WTC11 (cell line): ENCODE measurements around the gene NLRC5. TPM values are rescaled to one million over a fixed set of nuclear protein-coding genes. Genes with fewer than 3 reads are reported as not detected.
"Not testable (repeated sequence)": the region's sequence is repeated elsewhere in the genome, so short reads cannot be mapped to it uniquely, and the experiment has no call there.

Source experiments
- ATAC-seq: fragments of 200-7000 bp; cut with Tn5 transposase; 2 replicates; pipeline ENCODE4 v1.10.0; 2021; ENCODE audit warnings: mild to moderate bottlenecking, moderate library complexity
- CTCF ChIA-PET: fragments of 300-600 bp; sonication (Branson Sonifier 250); formaldehyde crosslinking; loops from one replicate; lab custom pipeline; 2021; ENCODE audit warnings: antibody characterized with exemption; lab: Charles Lee
- POLR2A ChIA-PET: fragments of 350-600 bp; sonication (Branson Sonifier 250); formaldehyde crosslinking; loops from one replicate; lab custom pipeline; 2021; ENCODE audit warnings: antibody characterized with exemption; lab: Charles Lee
- DNase-seq: peaks from one replicate; pipeline ENCODE4 v3.0.0; 2021; ENCODE audit warnings: low spot score
- H3K27ac Mint-ChIP-seq: 2 replicates; pipeline ENCODE4 v1.8.0; 2021; ENCODE audit warnings: mixed read lengths
- H3K27me3 Mint-ChIP-seq: 2 replicates; pipeline ENCODE4 v1.8.0; 2021; ENCODE audit warnings: low read depth, mild to moderate bottlenecking, moderate library complexity, mixed read lengths
- H3K36me3 Mint-ChIP-seq: 2 replicates; pipeline ENCODE4 v1.8.0; 2021; ENCODE audit warnings: mixed read lengths
- H3K4me1 Mint-ChIP-seq: 2 replicates; pipeline ENCODE4 v1.8.0; 2022; ENCODE audit warnings: mixed read lengths
- H3K4me3 Mint-ChIP-seq: 2 replicates; pipeline ENCODE4 v1.8.0; 2021; ENCODE audit warnings: mild to moderate bottlenecking, moderate library complexity, mixed read lengths
- H3K9me3 Mint-ChIP-seq: 2 replicates; pipeline ENCODE4 v1.8.0; 2021; ENCODE audit warnings: mixed read lengths
- ATF1 ChIP-seq: sonication (generic); formaldehyde crosslinking; IDR thresholded peaks from 2 replicates; pipeline ENCODE4 v1.8.1; 2023; ENCODE audit warnings: mild to moderate bottlenecking, moderate library complexity, missing genetic modification reagents
- CREM ChIP-seq: sonication (generic); formaldehyde crosslinking; IDR thresholded peaks from 2 replicates; pipeline ENCODE4 v1.8.1; 2022; ENCODE audit warnings: mild to moderate bottlenecking, missing genetic modification reagents, moderate library complexity
- ELF4 ChIP-seq: sonication (generic); formaldehyde crosslinking; IDR thresholded peaks from 2 replicates; pipeline ENCODE4 v1.8.1; 2022; ENCODE audit warnings: low read depth, mild to moderate bottlenecking, moderate library complexity, missing genetic modification reagents
- ERG ChIP-seq: fragments of 250-450 bp; sonication (Bioruptor Pico); IDR thresholded peaks from 2 replicates; pipeline ENCODE4 v1.8.0; 2021; ENCODE audit warnings: mild to moderate bottlenecking
- ESRRA ChIP-seq: sonication (generic); formaldehyde crosslinking; IDR thresholded peaks from 2 replicates; pipeline ENCODE4 v1.8.1; 2022; ENCODE audit warnings: mild to moderate bottlenecking, missing genetic modification reagents, borderline replicate concordance
- HMGA2 ChIP-seq: fragments of 250-450 bp; sonication (Bioruptor Pico); IDR thresholded peaks from 2 replicates; pipeline ENCODE4 v1.4.0; 2021; ENCODE audit warnings: mild to moderate bottlenecking, moderate library complexity
- JUN ChIP-seq: sonication (generic); formaldehyde crosslinking; IDR thresholded peaks from 2 replicates; pipeline ENCODE4 v1.8.0; 2023; ENCODE audit warnings: mild to moderate bottlenecking, missing genetic modification reagents
- NR2C2 ChIP-seq: sonication (generic); formaldehyde crosslinking; IDR thresholded peaks from 2 replicates; pipeline ENCODE4 v1.8.0; 2022; ENCODE audit warnings: mild to moderate bottlenecking, missing genetic modification reagents
- RORB ChIP-seq: fragments of 250-450 bp; sonication (Bioruptor Pico); IDR thresholded peaks from 2 replicates; pipeline ENCODE4 v1.9.0; 2021; ENCODE audit warnings: mild to moderate bottlenecking
- SMAD4 ChIP-seq: sonication (generic); formaldehyde crosslinking; IDR thresholded peaks from 2 replicates; pipeline ENCODE4 v1.8.0; 2022; ENCODE audit warnings: mild to moderate bottlenecking, missing genetic modification reagents
- SOX15 ChIP-seq: fragments of 250-450 bp; sonication (Bioruptor Pico); IDR thresholded peaks from 2 replicates; pipeline ENCODE4 v1.9.0; 2021; ENCODE audit warnings: mild to moderate bottlenecking
- SP1 ChIP-seq: sonication (generic); formaldehyde crosslinking; conservative IDR thresholded peaks from 2 replicates; pipeline ENCODE4 v1.8.1; 2022; ENCODE audit warnings: missing genetic modification reagents
- TEAD1 ChIP-seq: sonication (generic); formaldehyde crosslinking; IDR thresholded peaks from 2 replicates; pipeline ENCODE4 v1.8.0; 2022; ENCODE audit warnings: mild to moderate bottlenecking, missing genetic modification reagents
- TEAD4 ChIP-seq: sonication (generic); formaldehyde crosslinking; IDR thresholded peaks from 2 replicates; pipeline ENCODE4 v1.8.0; 2022; ENCODE audit warnings: mild to moderate bottlenecking, missing genetic modification reagents
- TP53 ChIP-seq: sonication (generic); formaldehyde crosslinking; IDR thresholded peaks from 2 replicates; pipeline ENCODE4 v1.8.1; 2023; ENCODE audit warnings: mild to moderate bottlenecking, missing genetic modification reagents
- USF2 ChIP-seq: sonication (generic); formaldehyde crosslinking; IDR thresholded peaks from 2 replicates; pipeline ENCODE4 v1.8.1; 2023; ENCODE audit warnings: mild to moderate bottlenecking, missing genetic modification reagents, moderate library complexity
- ZNF232 ChIP-seq: sonication (generic); formaldehyde crosslinking; IDR thresholded peaks from 2 replicates; pipeline ENCODE4 v1.8.0; 2022; ENCODE audit warnings: mild to moderate bottlenecking, missing genetic modification reagents
- ZNF425 ChIP-seq: fragments of 250-450 bp; sonication (Bioruptor Pico); conservative IDR thresholded peaks from 2 replicates; pipeline ENCODE4 v1.9.0; 2021; ENCODE audit warnings: mild to moderate bottlenecking
- total RNA-seq: library from RNA; stranded (reverse); gene quantifications from 3 replicates; pipeline ENCODE4 v1.2.3, GENCODE V29; 2021
- TF ChIP-seq, protein P1 (sequence below): sonication (generic); formaldehyde crosslinking; IDR thresholded peaks from 2 replicates; pipeline ENCODE4 v1.8.1; 2022; ENCODE audit warnings: mild to moderate bottlenecking, missing genetic modification reagents, moderate library complexity, borderline replicate concordance
- TF ChIP-seq, protein P2 (sequence below): fragments of 250-450 bp; sonication (Bioruptor Pico); IDR thresholded peaks from 2 replicates; pipeline ENCODE4 v1.9.0; 2021; ENCODE audit warnings: mild to moderate bottlenecking

NLRC5 gene
- total RNA-seq, 1 experiment from 2014 or later = 2.8 TPM

DNA sequence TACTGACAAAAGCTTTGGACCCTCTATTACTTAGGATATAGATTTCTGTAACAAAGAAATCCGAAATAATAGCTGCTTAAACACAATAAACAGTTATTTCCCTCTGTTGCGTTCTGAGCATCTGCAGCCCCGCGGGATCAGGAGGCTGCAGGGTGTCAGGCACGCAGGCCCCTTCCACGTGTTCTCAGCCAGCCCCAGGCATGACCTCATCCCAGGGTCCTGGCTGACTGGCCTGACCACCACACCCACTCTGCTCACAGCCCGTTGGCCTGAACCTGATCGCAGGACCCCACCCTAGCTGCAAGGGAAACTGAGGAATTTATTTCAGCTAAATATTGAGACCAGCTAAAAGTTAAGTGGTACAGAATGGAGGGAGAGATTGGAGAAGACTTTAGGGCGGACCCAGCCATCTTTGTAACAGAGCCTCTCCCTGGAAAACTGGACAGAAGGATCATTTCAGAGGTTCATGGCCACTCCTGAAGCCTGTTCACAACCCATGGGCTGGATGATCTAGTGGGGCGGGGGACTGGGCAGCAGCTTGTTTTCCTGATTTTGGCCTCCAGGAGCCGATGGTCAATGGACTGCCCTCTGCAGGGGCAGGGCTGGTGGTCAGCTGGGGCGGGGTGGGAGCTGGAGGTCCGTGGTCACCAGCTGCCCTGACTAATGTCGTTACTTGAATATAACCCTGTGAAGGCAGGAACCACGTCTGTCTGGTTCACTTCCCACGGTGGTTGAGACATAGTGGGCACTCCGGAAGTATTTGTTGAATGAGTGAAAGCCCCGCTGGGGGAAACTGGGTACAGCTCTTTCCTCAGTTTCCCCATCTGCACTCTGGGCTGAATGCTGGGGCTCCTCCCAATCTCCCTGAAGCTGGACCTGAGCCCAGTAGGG lies 16.7 kb upstream of the NLRC5 start (continued):
- TF ChIP-seq ERG (CRISPR knock-in tag) (no peak), TP53 (no peak), SMAD4 (CRISPR knock-in tag) (no peak), USF2 (CRISPR knock-in tag) (no peak)
- TF ChIP-seq, protein P1, sequence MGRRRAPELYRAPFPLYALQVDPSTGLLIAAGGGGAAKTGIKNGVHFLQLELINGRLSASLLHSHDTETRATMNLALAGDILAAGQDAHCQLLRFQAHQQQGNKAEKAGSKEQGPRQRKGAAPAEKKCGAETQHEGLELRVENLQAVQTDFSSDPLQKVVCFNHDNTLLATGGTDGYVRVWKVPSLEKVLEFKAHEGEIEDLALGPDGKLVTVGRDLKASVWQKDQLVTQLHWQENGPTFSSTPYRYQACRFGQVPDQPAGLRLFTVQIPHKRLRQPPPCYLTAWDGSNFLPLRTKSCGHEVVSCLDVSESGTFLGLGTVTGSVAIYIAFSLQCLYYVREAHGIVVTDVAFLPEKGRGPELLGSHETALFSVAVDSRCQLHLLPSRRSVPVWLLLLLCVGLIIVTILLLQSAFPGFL (CRISPR knock-in tag) = no peak

GRCh38 chr16:56973294-56973689 lies 16.1 kb upstream of the NLRC5 start:
- TF ChIP-seq ELF4 (CRISPR knock-in tag) = no peak
- TF ChIP-seq NR2C2 = no peak
- no peak for TF ChIP-seq USF2 (CRISPR knock-in tag)
- TF ChIP-seq JUN (CRISPR knock-in tag) = no peak
- TF ChIP-seq ZNF425 (CRISPR knock-in tag) = no peak
- no peak for TF ChIP-seq CREM (CRISPR knock-in tag)
- no peak for TF ChIP-seq RORB (CRISPR knock-in tag)
- TF ChIP-seq HMGA2 (CRISPR knock-in tag) = no peak
- no peak for TF ChIP-seq SOX15 (CRISPR knock-in tag)
- TF ChIP-seq TEAD4 = no peak
- TF ChIP-seq ZNF232 (CRISPR knock-in tag) = no peak
- no peak for TF ChIP-seq ESRRA (CRISPR knock-in tag)
- no peak for TF ChIP-seq ATF1 (CRISPR knock-in tag)
- TF ChIP-seq TEAD1 (CRISPR knock-in tag) = no peak
- no peak for TF ChIP-seq SP1 (CRISPR knock-in tag)
- TF ChIP-seq, protein P2, sequence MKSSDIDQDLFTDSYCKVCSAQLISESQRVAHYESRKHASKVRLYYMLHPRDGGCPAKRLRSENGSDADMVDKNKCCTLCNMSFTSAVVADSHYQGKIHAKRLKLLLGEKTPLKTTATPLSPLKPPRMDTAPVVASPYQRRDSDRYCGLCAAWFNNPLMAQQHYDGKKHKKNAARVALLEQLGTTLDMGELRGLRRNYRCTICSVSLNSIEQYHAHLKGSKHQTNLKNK = no peak
- TF ChIP-seq, all 79 proteins: peak for 0
- ChIA-PET POLR2A (no interaction called here), CTCF (interaction anchor here (1.1 to 1.9 kb wide), 2 partner anchors 9 to 119 kb away, joined by 3 to 7 read pairs; partner anchors contain the start of gene CPNE2)
- H3K27ac Mint-ChIP-seq = no peak overlapping the region
- no peak for ATAC-seq
- H3K4me3 Mint-ChIP-seq = no peak overlapping the region
- H3K4me1 Mint-ChIP-seq = no peaks in the 10 kb centered on the region
- DNase-seq = no peak
- H3K36me3 Mint-ChIP-seq = no peaks in the 10 kb centered on the region
- H3K9me3 Mint-ChIP-seq = peaks cover 6% of the 10 kb centered on the region; the same call in 1 of the 2 replicates
- H3K27me3 Mint-ChIP-seq = no peaks in the 10 kb centered on the region

DNA sequence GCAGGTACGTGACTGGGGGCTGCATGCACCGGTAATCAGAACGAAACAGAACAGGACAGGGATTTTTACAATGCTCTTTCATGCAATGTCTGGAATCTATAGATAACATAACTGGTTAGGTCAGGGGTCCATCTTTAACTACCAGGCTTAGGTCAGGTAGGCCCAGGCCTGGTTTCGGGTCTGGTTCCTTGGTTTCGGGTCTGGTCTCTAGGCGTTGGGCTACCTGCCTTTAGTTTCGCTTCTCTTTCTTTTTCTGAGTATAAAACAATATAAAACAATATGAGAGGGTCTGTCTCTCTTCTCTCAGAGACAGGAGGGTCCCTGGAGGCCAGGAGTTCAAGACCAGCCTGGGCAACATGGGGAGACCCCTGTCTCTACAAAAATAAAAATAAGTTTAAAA lies 15.5 kb upstream of the NLRC5 start:
- H3K4me1 Mint-ChIP-seq, ATAC-seq, DNase-seq, H3K36me3 Mint-ChIP-seq, H3K9me3 Mint-ChIP-seq, POLR2A ChIA-PET, H3K27me3 Mint-ChIP-seq, H3K27ac Mint-ChIP-seq, H3K4me3 Mint-ChIP-seq: not testable (repeated sequence)
- CTCF ChIA-PET = interaction anchor here (1.9 kb wide), 1 partner anchor 10 kb away, joined by 7 read pairs; no protein-coding TSS in a partner anchor
